Neural cell (in vitro differentiated cells): ENCODE measurements around the gene GNL1. TPM values are rescaled to one million over a fixed set of nuclear protein-coding genes. Genes with fewer than 3 reads are reported as not detected.

Experiments used
- H2AFZ ChIP-seq: fragments of 200-600, 300-800 bp; sonication (generic), shearing (Covaris generic); 2 replicates; pipeline ENCODE4 v1.6.0; 2014; ENCODE audit warnings: low read depth, mild to moderate bottlenecking, antibody characterized with exemption, low read length, moderate library complexity
- H3F3A ChIP-seq: fragments of 200-600 bp; shearing (Covaris generic); 2 replicates; pipeline ENCODE4 v1.6.1; 2016; ENCODE audit warnings: mild to moderate bottlenecking, moderate library complexity, mixed read lengths, antibody characterized with exemption, low read length; ENCODE audit not compliant: insufficient read depth, poor library complexity, severe bottlenecking
- H3K27ac ChIP-seq: fragments of 200-600, 300-800 bp; sonication (generic), shearing (Covaris generic); 2 replicates; pipeline ENCODE4 v1.5.1; 2014; ENCODE audit warnings: mild to moderate bottlenecking, low read length, moderate library complexity
- H3K27me3 ChIP-seq: fragments of 300-800, 200-600 bp; sonication (generic), shearing (Covaris generic); 2 replicates; pipeline ENCODE4 v1.6.0; 2014; ENCODE audit warnings: mild to moderate bottlenecking, low read depth, low read length, moderate library complexity; ENCODE audit not compliant: insufficient read depth
- H3K36me3 ChIP-seq: fragments of 300-800, 200-600 bp; sonication (generic), shearing (Covaris generic); 2 replicates; pipeline ENCODE4 v1.5.1; 2014; ENCODE audit warnings: mild to moderate bottlenecking, antibody characterized with exemption, low read length, moderate library complexity; ENCODE audit not compliant: insufficient read depth
- H3K4me2 ChIP-seq: fragments of 300-800, 200-600 bp; sonication (generic), shearing (Covaris generic); 2 replicates; pipeline ENCODE4 v1.6.0; 2014; ENCODE audit warnings: mild to moderate bottlenecking, low read length
- H3K4me3 ChIP-seq: fragments of 300-800, 200-600 bp; sonication (generic), shearing (Covaris generic); 2 replicates; pipeline ENCODE4 v1.5.1; 2014; ENCODE audit warnings: mild to moderate bottlenecking, low read length, moderate library complexity
- H3K79me2 ChIP-seq: fragments of 200-600 bp; shearing (Covaris generic); replicated peaks from 2 replicates; pipeline ENCODE4 v1.6.0; 2014; ENCODE audit warnings: mild to moderate bottlenecking, low read length, moderate library complexity; ENCODE audit not compliant: insufficient read depth
- H3K9ac ChIP-seq: fragments of 300-800, 200-600 bp; sonication (generic), shearing (Covaris generic); 2 replicates; pipeline ENCODE4 v1.6.1; 2016; ENCODE audit warnings: mild to moderate bottlenecking, low read length, mixed read lengths
- H3K9me2 ChIP-seq: fragments of 200-600 bp; shearing (Covaris generic); 2 replicates; pipeline ENCODE4 v1.6.1; 2016; ENCODE audit warnings: mild to moderate bottlenecking, low read length, mixed read lengths; ENCODE audit not compliant: insufficient read depth
- H3K9me3 ChIP-seq: fragments of 200-600, 300-800 bp; sonication (generic), shearing (Covaris generic); 2 replicates; pipeline ENCODE4 v1.6.1; 2016; ENCODE audit warnings: mild to moderate bottlenecking, mixed run types, low read length, moderate library complexity, mixed read lengths
- H4K20me1 ChIP-seq: fragments of 200-600 bp; shearing (Covaris generic); 2 replicates; pipeline ENCODE4 v1.6.1; 2016; ENCODE audit warnings: mild to moderate bottlenecking, mixed run types; ENCODE audit not compliant: insufficient read depth
- EP300 ChIP-seq: fragments of 450-650 bp; conservative IDR thresholded peaks from 2 replicates; pipeline ENCODE4 v1.6.1; 2014; ENCODE audit warnings: antibody characterized with exemption, mild to moderate bottlenecking, moderate library complexity; ENCODE audit not compliant: poor library complexity, severe bottlenecking
- EZH2 ChIP-seq: fragments of 200-600, 300-800 bp; shearing (Covaris generic), sonication (generic); IDR thresholded peaks from 2 replicates; pipeline ENCODE4 v1.6.1; 2014; ENCODE audit warnings: antibody characterized with exemption, low read length, borderline replicate concordance, mild to moderate bottlenecking; ENCODE audit not compliant: insufficient read depth, poor library complexity, severe bottlenecking
- MXI1 ChIP-seq: fragments of 450-650 bp; conservative IDR thresholded peaks from 2 replicates; pipeline ENCODE4 v1.6.1; 2014; ENCODE audit warnings: antibody characterized with exemption, mild to moderate bottlenecking; ENCODE audit not compliant: poor library complexity, severe bottlenecking
- POLR2AphosphoS5 ChIP-seq: IDR thresholded peaks from 2 replicates; pipeline ENCODE4 v1.6.1; 2012
- RAD21 ChIP-seq: fragments of 450-650 bp; conservative IDR thresholded peaks from 2 replicates; pipeline ENCODE4 v1.6.1; 2014; ENCODE audit warnings: antibody characterized with exemption, mild to moderate bottlenecking, moderate library complexity
- REST ChIP-seq: IDR thresholded peaks from 2 replicates; pipeline ENCODE4 v1.6.1; 2012; ENCODE audit warnings: borderline replicate concordance
- SMC3 ChIP-seq: fragments of 450-650 bp; conservative IDR thresholded peaks from 2 replicates; pipeline ENCODE4 v1.6.1; 2014; ENCODE audit warnings: antibody characterized with exemption, mild to moderate bottlenecking, moderate library complexity; ENCODE audit not compliant: poor library complexity
- TAF1 ChIP-seq: IDR thresholded peaks from 2 replicates; pipeline ENCODE4 v1.6.1; 2012; ENCODE audit warnings: low read depth
- polyA plus RNA-seq: library from polyadenylated mRNA; depleted of rRNA; stranded (reverse); fragments of >200 nt; gene quantifications from 2 replicates; pipeline ENCODE4 v1.2.3, GENCODE V29; 2014
- TF ChIP-seq, protein P1 (sequence below): fragments of 450-650 bp; IDR thresholded peaks from 2 replicates; pipeline ENCODE4 v1.5.1; 2014; ENCODE audit warnings: antibody characterized with exemption, mild to moderate bottlenecking, moderate library complexity; ENCODE audit not compliant: poor library complexity, severe bottlenecking

Gene GNL1
- polyA plus RNA-seq, 1 donor from 2014 or later = 38.9 TPM

DNA sequence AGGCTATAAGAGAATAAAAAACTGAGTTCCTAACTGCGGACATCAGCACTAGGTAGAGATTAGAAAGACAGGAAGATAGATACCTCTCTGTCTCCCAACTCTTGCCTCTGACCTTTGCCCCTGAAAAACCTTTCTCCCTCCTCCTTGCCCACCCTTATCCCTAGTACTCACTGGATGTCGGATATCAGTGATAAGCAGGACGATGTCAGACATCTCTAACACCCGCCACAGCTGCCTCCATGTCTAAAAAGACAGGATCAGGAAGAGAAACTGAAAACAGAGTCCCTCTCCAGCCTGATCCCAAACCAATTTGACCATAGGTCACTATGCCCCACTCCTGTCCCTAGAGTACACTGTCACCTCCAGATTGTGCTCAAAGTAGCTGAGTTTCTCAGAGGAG lies 1.9 kb downstream of the GNL1 start:
- Histone ChIP-seq H3F3A (no peaks in the 10 kb centered on the region), H3K9ac (peak overlapping the region; percentile 97), H3K27ac (no peak overlapping the region), H3K9me3 (no peaks in the 10 kb centered on the region), H2AFZ (no peak overlapping the region), H3K9me2 (no peaks in the 10 kb centered on the region), H4K20me1 (no peaks in the 10 kb centered on the region), H3K27me3 (no peaks in the 10 kb centered on the region), H3K4me3 (peak overlapping the region; percentile 99), H3K79me2 (peaks cover 29% of the 10 kb centered on the region), H3K4me2 (peak overlapping the region; percentile 91), H3K36me3 (no peaks in the 10 kb centered on the region)
- TF ChIP-seq, protein P1, sequence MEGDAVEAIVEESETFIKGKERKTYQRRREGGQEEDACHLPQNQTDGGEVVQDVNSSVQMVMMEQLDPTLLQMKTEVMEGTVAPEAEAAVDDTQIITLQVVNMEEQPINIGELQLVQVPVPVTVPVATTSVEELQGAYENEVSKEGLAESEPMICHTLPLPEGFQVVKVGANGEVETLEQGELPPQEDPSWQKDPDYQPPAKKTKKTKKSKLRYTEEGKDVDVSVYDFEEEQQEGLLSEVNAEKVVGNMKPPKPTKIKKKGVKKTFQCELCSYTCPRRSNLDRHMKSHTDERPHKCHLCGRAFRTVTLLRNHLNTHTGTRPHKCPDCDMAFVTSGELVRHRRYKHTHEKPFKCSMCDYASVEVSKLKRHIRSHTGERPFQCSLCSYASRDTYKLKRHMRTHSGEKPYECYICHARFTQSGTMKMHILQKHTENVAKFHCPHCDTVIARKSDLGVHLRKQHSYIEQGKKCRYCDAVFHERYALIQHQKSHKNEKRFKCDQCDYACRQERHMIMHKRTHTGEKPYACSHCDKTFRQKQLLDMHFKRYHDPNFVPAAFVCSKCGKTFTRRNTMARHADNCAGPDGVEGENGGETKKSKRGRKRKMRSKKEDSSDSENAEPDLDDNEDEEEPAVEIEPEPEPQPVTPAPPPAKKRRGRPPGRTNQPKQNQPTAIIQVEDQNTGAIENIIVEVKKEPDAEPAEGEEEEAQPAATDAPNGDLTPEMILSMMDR = no peak
- no peak for TF ChIP-seq TAF1
- no peak for TF ChIP-seq EP300
- TF ChIP-seq EZH2 = no peak
- no peak for TF ChIP-seq SMC3
- TF ChIP-seq RAD21 = no peak
- TF ChIP-seq MXI1 = no peak
- TF ChIP-seq REST = no peak
- no peak for TF ChIP-seq POLR2AphosphoS5

- no peaks in the 10 kb centered on the region for H3K27me3 ChIP-seq
- H4K20me1 ChIP-seq = no peaks in the 10 kb centered on the region
- H3K79me2 ChIP-seq = no peaks in the 10 kb centered on the region
- no peak overlapping the region for H3K4me3 ChIP-seq
- H2AFZ ChIP-seq = no peak overlapping the region
- no peak for TF ChIP-seq TAF1
- TF ChIP-seq MXI1 = no peak
- no peak for TF ChIP-seq RAD21
- no peak for TF ChIP-seq REST
- TF ChIP-seq, protein P1 = no peak
- no peak for TF ChIP-seq EP300
- no peaks in the 10 kb centered on the region for H3K36me3 ChIP-seq
- H3K9me3 ChIP-seq = no peaks in the 10 kb centered on the region
- no peak overlapping the region for H3K4me2 ChIP-seq
- H3K9ac ChIP-seq = no peak overlapping the region
- H3K27ac ChIP-seq = no peak overlapping the region
- H3F3A ChIP-seq = no peaks in the 10 kb centered on the region
- no peaks in the 10 kb centered on the region for H3K9me2 ChIP-seq
Measured at GRCh38 chr6:30548375-30548774, 7.9 kb downstream of the GNL1 start.
